HG02623 (cell line): ENCODE measurements around the gene CD83.
"Not testable (repeated sequence)": the region's sequence is repeated elsewhere in the genome, so short reads cannot be mapped to it uniquely, and the experiment has no call there.

Experiments
- ATAC-seq: cut with Tn5 transposase; IDR thresholded peaks from one replicate; pipeline ENCODE4 v1.9.1; 2021; ENCODE audit warnings: moderate library complexity; ENCODE audit not compliant: unreplicated experiment

CD83 gene

DNA sequence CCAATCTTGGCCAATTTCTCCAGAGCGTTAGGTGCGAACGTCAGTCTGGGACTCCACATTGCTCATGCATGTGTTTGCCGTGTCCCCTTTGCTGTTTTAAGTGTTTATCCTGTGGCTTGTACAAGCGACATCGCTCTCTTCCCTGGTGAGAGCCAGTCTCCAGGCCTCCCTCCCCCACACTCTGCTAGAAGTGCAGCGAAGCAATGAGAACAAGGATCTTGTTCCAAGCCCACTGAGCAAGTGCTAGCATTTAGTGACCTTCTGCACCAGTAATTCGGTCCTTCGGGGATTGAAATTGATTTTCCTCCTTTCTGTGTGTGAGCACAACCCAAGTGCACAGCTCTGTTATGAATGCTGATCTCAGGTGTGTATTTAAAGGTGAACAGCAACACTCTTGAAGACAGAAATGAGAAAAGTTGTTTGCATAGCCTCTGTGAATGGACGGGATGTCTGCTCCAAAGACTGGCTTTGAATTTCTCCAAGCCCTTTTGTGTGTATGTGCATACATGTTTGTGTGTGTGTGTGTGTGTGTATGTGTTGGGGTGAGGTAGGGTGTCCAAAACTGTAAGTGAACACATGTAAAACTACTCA, 29.0 kb downstream of the CD83 start:
- ATAC-seq = no peak

DNA sequence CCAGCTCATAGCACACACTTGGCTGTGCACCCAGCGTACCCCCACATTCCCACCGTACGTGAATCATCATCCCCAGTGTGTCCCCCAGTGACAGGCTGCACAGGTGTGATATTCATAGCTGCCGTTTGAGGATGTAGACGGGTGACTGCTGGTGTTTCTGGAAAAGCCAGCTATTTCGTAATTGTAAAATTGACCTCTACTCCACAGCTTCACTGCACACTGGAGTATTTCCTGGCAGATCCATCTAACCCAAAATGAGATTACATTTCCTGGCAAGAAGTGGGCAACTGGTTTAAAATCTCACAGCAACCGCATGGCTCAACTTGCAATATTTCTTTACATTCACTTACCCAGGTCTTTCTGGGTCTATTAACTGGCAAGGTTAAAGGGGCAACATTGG, 30.3 kb downstream of the CD83 start:
- ATAC-seq = no peak

DNA sequence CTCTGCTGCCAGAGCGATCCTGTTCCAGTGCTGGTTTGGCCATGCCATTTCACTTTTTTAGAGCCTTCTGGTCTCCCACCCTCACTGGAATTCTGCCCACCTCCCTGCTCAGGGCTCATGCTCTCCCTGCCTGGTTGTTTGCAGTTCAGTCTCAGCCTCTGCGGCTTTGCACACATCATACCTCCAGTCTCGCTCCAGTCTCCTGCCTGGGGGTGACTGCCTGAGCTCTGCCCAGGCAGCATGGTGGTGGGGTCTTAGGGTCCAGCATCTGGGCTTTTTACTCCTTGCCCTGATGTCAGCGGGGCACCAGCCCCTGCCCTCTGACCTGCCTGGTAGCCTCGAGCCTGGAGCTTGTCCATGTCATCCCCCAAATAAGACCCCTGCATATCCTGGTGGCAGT, 30.9 kb downstream of the CD83 start:
- ATAC-seq = no peak

DNA sequence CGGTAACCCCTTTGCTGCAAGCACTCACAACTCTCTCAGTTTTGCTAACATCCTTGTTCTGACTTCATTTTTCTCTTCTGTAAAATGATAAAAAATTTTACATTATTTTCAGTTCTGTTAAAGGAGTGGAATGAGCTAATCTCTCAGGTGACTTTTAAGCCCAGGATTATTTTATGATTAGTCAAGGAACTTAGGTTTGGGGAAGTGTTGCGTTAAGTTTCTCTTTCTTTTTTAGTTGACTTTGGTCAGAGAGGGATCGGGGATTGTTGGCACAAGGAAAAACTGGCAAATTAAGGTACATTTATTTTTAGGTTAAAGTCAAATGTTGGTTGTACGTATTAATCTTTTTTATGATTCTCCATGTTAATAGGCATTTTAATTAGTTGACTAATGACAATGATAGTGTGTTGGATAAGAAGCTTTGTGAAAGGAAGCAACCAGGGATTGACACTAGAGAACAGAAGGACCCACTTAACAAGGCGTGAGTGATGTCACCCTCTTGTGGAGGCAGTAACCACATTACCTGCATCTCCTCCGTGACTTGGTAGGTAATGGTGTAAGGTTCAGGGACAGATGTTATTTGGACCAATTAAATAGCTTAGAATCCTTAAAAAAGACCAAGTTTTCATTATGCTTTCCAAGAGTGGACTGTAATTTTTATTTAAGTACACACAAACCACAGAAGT, 31.6 kb downstream of the CD83 start:
- no peak for ATAC-seq

DNA sequence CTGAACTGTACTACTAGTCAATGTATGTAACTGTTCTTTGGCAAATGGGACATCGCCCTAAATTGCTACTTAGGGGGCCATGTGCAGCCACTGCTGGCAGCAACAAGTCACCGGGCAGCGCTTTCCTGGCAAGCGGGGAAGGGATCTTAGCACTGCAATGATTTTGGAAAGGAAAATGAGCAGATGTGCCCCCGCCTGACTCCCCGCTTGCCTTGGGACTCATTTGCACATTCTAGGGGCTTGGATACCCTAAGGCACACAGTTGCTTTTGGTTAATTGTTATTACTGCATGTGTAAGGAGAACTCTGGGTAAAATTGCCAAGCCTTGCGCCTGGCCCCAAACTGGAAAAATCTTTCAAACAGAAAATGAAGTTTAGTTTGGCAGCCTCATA, 32.2 kb downstream of the CD83 start:
- ATAC-seq = no peak

DNA sequence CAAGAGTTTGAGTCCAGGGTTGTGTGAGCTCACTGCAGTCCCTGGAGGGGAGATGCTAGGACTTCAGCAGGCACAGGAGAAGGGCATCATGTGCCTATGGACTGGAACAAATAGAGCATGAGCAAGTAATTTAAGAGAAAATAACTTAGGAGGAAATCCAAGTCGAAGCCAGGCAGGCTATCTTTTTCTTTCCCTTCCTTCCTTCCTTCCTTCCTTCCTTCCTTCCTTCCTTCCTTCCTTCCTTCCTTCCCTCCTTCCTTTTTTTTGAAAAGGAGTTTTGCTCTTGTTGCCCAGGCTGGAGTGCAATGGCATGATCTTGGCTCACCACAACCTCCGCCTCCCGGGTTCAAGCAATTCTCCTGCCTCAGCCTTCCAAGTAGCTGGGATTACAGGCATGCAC, 33.7 kb downstream of the CD83 start:
- not testable (repeated sequence) for ATAC-seq

DNA sequence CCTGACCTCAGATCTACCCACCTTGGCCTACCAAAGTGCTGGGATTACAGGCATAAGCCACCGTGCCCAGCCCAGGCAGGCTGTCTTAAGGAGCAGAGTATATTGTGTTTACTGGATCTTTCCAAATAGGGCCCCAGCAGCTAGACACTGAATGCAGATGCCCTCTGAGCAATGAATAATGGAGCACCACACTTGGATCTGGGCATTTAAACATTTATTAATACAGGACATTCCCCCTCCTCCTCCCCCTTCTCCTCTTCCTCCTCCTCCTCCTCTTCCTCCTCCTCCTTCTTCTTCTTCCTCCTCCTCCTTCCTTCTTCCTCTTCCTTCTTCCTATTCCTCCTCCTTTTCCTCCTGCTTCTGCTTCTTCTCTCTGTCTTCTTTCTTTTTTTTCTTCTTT, 34.2 kb downstream of the CD83 start:
- no peak for ATAC-seq

DNA sequence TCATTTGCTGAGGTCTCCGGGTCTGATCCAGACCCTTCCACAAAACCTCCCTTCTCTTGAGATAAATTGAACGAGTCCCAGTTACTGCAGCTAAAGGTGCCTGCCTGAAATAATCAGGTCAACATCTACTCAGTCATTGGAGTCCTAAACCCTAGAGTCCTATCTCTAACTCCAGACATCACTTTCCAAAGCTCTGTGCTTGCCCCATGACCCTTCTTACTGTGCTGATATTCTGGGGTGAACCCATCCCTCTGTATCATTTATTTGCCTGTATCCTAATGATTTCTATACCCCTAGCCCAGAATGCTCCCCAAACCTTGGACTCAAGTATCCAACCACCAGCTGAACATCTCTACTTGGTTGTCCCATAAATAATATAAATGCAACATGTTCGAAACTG, 35.7 kb downstream of the CD83 start:
- no peak for ATAC-seq

DNA sequence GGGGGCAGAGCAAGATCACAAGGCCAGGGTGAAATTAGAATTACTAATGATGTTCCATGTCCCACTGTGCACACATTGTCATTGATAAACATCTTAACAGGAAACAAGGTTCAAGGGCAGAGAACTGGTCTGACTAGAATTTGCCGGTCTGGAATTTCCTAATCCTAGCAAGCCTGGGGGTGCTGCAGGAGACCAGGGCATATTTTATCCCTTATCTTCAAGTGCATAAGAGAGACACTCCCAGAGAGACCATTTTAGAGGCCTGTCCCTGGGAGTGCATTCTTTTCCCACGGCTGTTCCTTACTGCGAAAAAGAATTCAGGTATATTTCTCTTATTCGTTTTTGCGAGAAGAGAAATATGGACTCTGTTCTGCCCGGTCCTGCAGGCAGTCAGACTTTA, 41.5 kb downstream of the CD83 start:
- no peak for ATAC-seq

DNA sequence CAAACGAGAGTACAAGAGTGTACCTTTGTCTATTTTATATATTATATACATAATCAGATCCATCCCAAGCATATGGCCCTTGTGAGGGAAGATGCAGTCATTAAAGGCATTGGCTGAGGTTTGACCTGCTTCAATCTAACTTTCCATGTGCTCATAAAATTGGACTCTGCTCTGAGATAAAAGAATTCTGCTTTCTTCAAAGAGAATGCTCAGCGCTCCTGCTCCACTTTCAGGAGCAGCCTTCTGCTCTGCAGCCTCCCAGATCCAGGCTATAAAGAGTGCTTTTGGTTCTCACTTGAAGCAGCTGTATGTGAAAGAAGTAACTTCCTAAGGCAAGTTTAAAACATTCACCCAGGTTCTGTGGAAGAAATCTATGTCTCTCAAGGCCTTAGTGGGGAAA, 45.3 kb downstream of the CD83 start:
- no peak for ATAC-seq

DNA sequence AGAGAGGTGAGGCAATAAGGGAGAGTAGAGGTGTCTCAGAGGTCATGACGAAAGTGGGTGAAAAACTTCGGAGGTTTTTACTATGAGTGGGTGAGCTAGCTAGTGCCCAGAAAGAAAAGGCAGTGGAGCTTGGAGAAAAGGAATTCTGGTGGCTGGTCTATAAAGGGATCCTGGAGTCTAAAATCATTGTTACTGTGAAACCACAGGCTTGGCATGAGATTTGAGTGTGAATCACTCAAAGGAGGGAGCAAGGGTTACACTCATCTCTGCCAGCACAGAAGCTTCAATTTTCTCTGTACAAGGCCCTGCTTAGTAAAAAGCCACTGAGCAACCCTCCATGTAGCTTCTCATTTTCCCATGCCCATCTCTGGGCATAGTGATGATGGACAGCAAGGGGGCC, 47.5 kb downstream of the CD83 start:
- ATAC-seq = no peak

DNA sequence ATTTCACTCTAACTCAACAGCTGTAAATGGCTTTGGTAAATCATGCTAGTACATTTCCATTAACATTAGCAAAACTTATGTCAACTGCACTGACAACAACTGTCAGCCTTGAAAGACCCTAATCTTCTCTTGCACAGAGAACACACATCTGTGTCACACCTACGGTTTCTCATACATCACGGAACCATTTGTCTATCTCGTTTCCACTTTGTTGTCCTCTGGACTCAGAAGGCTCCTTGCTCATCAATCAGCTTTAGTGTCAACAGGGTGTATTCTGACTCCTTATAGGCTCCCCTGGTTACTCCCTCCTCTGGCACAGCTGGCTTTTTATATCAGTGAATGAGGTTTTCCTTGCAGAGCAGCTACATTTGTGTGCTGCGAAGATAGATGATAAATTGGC, 49.3 kb downstream of the CD83 start:
- ATAC-seq = no peak

DNA sequence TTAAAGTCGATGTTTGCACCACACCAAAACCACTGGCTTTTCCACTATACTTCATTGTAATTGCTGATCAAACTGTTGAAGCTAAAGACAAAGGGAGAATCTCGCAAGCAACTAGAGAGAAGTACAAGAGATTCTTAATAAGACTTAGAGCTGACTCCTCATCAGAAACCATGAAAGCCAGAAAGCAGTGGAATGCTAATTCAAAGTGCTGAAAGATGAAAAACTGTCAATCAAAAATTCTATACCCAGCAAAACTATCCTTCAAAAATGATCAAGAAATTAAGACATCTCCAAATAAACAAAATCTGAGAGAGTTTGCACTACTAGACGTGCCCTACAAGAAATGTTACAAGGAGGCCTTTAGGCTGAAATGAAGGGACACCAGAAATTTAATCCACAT, 52.6 kb downstream of the CD83 start:
- no peak for ATAC-seq

DNA sequence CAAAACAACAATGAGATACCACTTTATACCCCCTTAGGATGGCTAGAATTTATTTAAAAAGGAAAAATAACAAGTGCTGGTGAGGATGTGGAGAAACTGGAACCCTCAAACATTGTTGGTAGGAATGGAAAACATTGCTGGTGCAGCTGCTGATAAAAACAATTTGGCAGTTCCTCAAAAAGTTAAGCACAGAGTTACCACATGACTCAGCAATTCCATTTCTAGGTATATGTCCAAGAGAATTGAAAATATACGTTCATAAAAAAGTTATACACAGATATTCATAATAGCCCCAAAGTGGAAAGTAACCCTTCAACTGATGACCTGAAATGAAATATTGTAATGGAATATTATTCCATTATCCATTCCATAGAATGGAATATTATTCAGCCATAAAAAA, 55.0 kb downstream of the CD83 start:
- no peak for ATAC-seq

DNA sequence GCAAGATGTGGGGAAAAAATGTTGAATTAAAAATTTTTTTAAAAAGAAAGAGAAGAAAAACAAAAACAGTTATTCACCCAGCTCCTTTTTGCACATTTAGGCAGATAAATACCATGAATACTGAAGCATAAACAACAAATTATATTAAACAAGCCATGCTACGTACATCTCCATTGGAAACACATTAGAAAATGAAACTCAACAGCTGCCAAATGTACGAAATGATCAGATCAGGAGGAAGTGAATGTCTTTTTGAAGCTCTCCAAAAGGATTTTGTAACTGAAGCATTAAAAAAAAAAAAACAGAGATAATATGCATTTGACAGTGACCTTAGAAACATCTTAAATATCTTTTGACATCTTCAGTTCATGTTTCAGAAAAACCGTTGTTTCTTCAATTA, 56.7 kb downstream of the CD83 start:
- ATAC-seq = no peak

DNA sequence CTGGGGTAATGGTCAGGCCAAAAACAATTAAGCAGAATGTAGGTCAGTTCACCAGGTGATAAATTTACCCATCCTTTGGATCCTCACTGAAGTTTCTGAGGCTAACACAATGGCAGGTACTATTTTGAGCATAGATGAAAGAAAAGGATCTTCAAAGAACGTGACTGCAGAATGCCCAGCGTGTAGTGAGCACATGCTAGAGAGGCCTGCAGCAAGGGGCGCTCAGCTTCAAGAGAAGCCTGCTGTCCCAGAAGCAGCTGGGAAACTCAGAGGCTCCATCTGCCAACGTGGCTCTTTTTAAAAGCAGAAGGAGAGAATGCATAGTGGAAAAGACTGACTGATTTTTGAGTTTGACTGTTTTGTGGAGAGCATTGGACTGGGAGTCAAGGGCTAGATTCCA, 57.4 kb downstream of the CD83 start:
- no peak for ATAC-seq

DNA sequence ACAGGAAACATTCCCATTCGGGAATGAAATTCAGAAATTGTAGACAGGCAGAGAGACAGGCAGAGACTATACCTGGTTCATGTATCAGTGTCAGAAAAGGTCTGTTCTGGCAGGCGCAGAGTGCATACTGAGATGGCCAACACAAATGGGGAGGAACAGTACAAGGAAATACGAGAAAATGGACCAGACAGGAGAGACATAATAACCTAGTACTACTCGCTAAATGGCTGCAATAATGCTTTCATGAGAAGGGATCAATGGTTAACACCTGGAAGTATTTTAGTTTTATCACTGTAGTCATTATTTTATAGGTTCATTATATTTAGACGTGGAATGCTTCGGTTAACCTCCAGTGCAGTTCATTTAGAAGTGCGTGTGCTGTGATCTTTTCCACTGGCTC, 58.9 kb downstream of the CD83 start:
- no peak for ATAC-seq

DNA sequence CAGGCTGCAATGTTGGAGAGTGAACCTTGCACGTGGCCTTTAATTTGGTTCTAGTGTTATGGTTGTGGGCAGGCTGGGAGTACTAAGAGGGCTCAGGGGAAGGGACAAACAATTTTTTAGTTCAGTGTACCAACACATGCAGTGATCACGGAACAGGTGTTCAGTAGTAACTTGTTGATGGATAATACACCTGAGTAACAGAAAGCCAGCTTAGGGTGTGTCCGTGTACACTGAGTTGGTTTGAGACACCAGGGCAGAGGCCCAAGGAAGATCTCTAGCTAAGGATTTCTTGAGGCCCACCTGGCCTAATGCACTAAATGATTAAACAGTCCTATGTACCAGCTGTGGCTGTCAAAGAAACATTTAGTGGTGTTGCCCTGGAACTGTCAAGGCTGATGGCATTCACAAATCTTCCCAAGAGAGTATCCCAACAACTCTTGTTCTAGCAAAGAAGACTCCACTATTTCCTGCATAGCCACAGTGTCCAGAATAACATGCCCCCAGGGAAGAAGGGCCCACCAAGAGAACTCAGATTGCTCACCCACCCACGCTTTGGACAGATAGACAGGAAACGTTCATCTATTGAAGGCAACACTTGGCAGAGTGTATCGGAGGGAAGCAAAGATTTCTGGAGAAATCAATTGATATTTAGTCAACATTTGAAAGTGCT, 60.0 kb downstream of the CD83 start:
- ATAC-seq = no peak

DNA sequence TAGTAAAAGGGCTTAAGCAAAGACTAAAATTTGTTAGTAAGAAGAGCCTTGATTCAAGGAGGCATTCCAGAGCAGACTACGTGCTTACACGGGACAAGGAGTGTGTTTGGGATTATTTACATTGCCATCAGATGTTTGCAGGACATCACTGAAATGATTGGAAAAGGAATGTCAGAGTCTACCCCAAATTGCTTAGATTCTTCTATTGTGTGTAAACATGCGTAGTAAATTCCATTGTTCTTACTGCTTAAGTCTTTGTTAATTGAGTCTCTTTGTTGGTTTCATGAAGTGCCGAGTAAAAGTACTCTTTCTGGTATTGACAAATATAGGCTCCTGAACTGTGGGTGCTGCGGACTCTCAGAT, 60.5 kb downstream of the CD83 start:
- ATAC-seq = no peak

DNA sequence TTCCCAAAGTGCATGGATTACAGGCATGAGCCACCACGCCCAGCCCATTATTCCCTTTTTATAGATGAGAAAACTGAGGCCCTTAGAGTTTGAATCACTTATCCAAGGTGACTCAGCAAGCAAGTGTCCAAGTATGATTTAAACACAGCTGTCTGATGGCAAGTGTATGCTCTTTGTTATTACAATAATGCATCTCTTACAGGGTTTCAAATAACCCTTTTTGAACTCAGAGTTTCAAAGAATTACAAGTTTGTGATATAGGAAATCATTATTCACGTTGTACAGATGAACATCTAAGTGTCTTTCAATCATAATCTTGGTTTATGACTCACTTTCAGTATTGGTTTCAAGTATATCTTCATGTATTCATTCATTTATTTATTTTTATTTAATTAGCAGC, 63.0 kb downstream of the CD83 start:
- no peak for ATAC-seq

DNA sequence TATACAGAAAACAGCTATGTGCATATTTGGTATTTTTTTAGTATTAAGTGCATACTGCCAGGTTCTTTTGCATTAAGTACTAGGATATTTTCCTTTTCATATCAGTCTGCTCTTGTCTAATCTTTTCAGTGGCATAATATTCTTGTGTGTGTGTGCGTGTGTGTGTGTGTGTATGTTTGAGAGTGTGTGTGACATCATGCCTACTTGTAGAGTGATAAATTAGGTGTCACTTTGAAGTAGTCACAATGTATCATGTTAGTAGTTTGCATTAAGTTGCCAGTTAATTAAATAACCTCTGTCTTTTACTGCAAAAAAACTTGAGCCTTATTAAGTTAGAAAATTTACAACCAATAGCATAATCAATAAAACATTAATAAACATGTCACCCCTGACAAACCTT, 65.3 kb downstream of the CD83 start:
- ATAC-seq = no peak
